Left lung (tissue), 10 donors: ENCODE data around the gene FHIT. TPM values are rescaled to one million over a fixed set of nuclear protein-coding genes. Genes with fewer than 3 reads are reported as not detected.
A peak's percentile ranks its signal among the peaks of the same experiment; 100 is the strongest.

Experiments
- ATAC-seq: fragments of 200-7000 bp; cut with Tn5 transposase; one replicate; pipeline ENCODE4 v1.9.1; 2020; ENCODE audit warnings: moderate library complexity
- DNase-seq, 4 donors: peaks; one replicate each; pipeline ENCODE4 v3.0.0-alpha.2; 2013 to 2020
- H3K27ac ChIP-seq, 2 donors: fragments of 200-600 bp; sonication (generic) in 1 of 2; one replicate each; pipeline versions ENCODE4 v1.5.0 to v1.8.0; 2020 to 2021
- H3K27me3 ChIP-seq, 2 donors: fragments of 200-600 bp; sonication (generic) in 1 of 2; one replicate each; pipeline versions ENCODE4 v1.5.0 to v1.8.0; 2020 to 2021
- H3K36me3 ChIP-seq, 2 donors: fragments of 200-600 bp; sonication (generic) in 1 of 2; one replicate each; pipeline versions ENCODE4 v1.5.0 to v1.8.0; 2020 to 2021
- H3K4me1 ChIP-seq, 2 donors: fragments of 200-600 bp; one replicate each; pipeline ENCODE4 v1.8.0; 2021
- H3K4me3 ChIP-seq, 2 donors: fragments of 200-600 bp; sonication (generic) in 1 of 2; one replicate each; pipeline versions ENCODE4 v1.5.0 to v1.8.0; 2020 to 2021; ENCODE audit warnings: mild to moderate bottlenecking in 1 of 2
- H3K9me3 ChIP-seq, 2 donors: fragments of 200-600 bp; sonication (generic) in 1 of 2; one replicate each; pipeline versions ENCODE4 v1.5.0 to v1.8.0; 2020 to 2021
- CTCF ChIP-seq, 2 donors: fragments of 200-600 bp; sonication (generic) in 1 of 2; IDR thresholded peaks; one replicate each; pipeline versions ENCODE4 v1.5.0 to v1.8.0; 2021; ENCODE audit warnings: antibody characterized with exemption in 2 of 2
- intact Hi-C, 2 donors: fragments of 100-400 bp; cut with DNase I; formaldehyde crosslinking; loops; one replicate each; pipeline versions ENCODE4 v1.11.2 to v1.14.2; 2022
- polyA plus RNA-seq, 6 donors: library from polyadenylated mRNA; unstranded; fragments of 120-200 nt; gene quantifications; one replicate each; pipeline ENCODE4 v1.2.1, GENCODE V29; 2013; ENCODE audit not compliant: insufficient read length in 6 of 6
- total RNA-seq, 2 donors: library from RNA; stranded (reverse); fragmentation: NEBNext Ultra II Directional; extraction: Animal tissue kit (Norgen Biotek cat#: 25700); gene quantifications; one replicate each; pipeline ENCODE4 v1.2.1, GENCODE V29; 2021
- donor health status: DM: no; HTN: yes; CAD: no.
- donor health status: DM: no; HTN: no; CAD: no.

FHIT gene
- total and polyA plus RNA-seq, 8 donors, result 8.5 to 16.3 (median 9.7) TPM

- H3K27me3 ChIP-seq, result no peaks in the 10 kb centered on the region
- no peak overlapping the region for H3K4me3 ChIP-seq
- no peak for TF ChIP-seq CTCF (IDR thresholded peaks at IDR 0.05)
- H3K27ac ChIP-seq, result no peak overlapping the region
- H3K4me1 ChIP-seq, result no peaks in the 10 kb centered on the region
- no peaks in the 10 kb centered on the region for H3K36me3 ChIP-seq
- H3K9me3 ChIP-seq, result no peaks in the 10 kb centered on the region
- intact Hi-C loops, result no loop called here
- no peak for DNase-seq
- no peak for ATAC-seq
These were observed 1342.6 kb downstream of the FHIT start for GRCh38 chr3:59908701-59909100.

DNA sequence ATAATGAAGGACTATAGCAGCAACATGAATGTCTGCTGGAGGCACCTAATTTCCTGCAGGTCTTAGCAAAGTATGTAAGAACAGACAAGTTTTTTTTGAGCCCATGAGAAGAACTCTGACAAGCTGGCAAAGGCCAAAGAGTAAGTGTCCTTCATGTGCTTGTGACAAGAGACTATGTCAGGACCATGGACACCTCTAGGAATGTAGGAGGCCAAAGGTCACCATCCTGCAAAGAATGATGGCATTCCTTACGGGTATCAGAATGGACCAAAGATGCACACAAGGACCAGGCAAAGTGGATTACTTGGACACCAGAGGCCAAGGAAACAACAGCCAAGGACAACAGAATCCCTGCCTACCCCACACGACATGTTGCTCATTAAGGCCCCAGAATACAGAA, 1343.0 kb downstream of the FHIT start:
- no peak for ATAC-seq
- Histone ChIP-seq H3K9me3 (no peaks in the 10 kb centered on the region), H3K4me1 (no peaks in the 10 kb centered on the region), H3K4me3 (no peak overlapping the region), H3K36me3 (no peaks in the 10 kb centered on the region), H3K27ac (no peak overlapping the region), H3K27me3 (no peaks in the 10 kb centered on the region)
- TF ChIP-seq CTCF (IDR thresholded peaks at IDR 0.05), result no peak
- no peak for DNase-seq
- intact Hi-C loops, result no loop called here

DNA sequence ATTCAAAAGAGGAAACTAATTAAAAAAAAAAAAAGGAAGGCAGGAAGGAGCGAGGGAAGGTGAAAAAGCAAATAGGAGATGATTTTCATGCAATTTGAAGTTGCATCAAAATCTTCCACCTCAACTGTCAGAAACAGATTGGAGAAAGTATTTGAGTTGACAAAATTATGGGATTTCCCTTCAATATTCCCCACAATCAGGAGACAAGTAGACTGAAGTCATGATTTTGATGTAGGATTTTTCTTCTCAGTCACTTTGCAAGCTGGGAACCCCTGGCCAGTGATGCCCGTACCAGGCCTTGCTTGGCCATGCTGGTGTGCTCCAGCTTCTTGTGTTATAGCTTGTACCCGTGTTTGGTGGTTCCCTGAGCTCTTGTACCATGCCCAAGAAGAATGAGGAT, 1347.0 kb downstream of the FHIT start:
- intact Hi-C loops, result no loop called here
- ATAC-seq (no peak), DNase-seq (peak in 1 of 4 donors; percentile 19)
- Histone ChIP-seq H3K4me1 (no peaks in the 10 kb centered on the region), H3K27me3 (no peaks in the 10 kb centered on the region), H3K9me3 (no peaks in the 10 kb centered on the region), H3K4me3 (no peak overlapping the region), H3K27ac (no peak overlapping the region), H3K36me3 (no peaks in the 10 kb centered on the region)
- no peak for TF ChIP-seq CTCF (IDR thresholded peaks at IDR 0.05)

DNA sequence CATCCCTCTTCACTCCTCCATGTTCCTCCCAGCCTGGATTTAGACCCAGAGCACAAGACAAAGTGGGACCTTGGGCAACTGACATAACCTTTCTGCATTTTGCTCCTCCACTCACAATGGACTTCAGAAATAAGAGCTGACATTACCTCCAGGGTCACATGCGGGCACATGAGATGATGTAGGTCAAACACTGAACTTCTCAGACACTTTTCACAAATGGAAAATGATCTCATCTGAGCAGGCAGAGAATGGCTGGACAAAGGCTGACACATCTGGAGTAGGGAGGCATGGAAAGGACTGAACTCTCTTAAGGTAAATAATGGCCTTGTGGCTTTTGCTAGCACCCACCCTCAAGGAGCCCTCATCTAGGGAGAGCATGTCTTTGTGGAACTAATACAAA, 1352.2 kb downstream of the FHIT start:
- Histone ChIP-seq H3K27me3 (no peaks in the 10 kb centered on the region), H3K27ac (no peak overlapping the region), H3K4me1 (no peaks in the 10 kb centered on the region), H3K4me3 (no peak overlapping the region), H3K36me3 (no peaks in the 10 kb centered on the region), H3K9me3 (no peaks in the 10 kb centered on the region)
- no peak for DNase-seq
- no peak for ATAC-seq
- intact Hi-C loops, result no loop called here
- TF ChIP-seq CTCF (IDR thresholded peaks at IDR 0.05), result no peak

GRCh38 chr3:59895972-59896371, 1355.3 kb downstream of the FHIT start:
- Histone ChIP-seq H3K4me3 (no peak overlapping the region), H3K4me1 (no peaks in the 10 kb centered on the region), H3K9me3 (no peaks in the 10 kb centered on the region), H3K27me3 (no peaks in the 10 kb centered on the region), H3K27ac (no peak overlapping the region), H3K36me3 (no peaks in the 10 kb centered on the region)
- TF ChIP-seq CTCF (IDR thresholded peaks at IDR 0.05), result no peak
- ATAC-seq (peak; percentile 23), DNase-seq (no peak)
- intact Hi-C loops, result no loop called here
